OCI-LY7 (cell line): Measurements from ENCODE around the gene CUZD1. TPM values are rescaled to one million over a fixed set of nuclear protein-coding genes. Genes with fewer than 3 reads are reported as not detected.

Experiments used
- BruUV-seq: library from RNA; stranded (reverse); fragments of 400-500 nt; replicated peaks from 2 replicates; lab custom pipeline; 2021; lab: Mats Ljungman, UMichigan
- CTCF ChIA-PET: fragments of 300-600 bp; sonication (Branson Sonifier 250); formaldehyde crosslinking; loops from one replicate; lab custom pipeline; 2022; ENCODE audit warnings: antibody characterized with exemption; ENCODE audit not compliant: unreplicated experiment; lab: Charles Lee
- POLR2A ChIA-PET: fragments of 300-600 bp; sonication (Branson Sonifier 250); formaldehyde crosslinking; loops from one replicate; lab custom pipeline; 2022; ENCODE audit warnings: antibody characterized with exemption; lab: Charles Lee
- DNase-seq: peaks from one replicate; pipeline ENCODE4 v3.0.0-alpha.2; 2015; ENCODE audit warnings: low spot score
- H2AFZ ChIP-seq: fragments of 200-600 bp; sonication (generic), shearing (Covaris generic); 2 replicates; pipeline ENCODE4 v1.6.1; 2014; ENCODE audit warnings: mild to moderate bottlenecking, antibody characterized with exemption, low read length, moderate library complexity
- H3K27ac ChIP-seq: fragments of 200-600 bp; sonication (generic); 2 replicates; pipeline ENCODE4 v1.5.1; 2014; ENCODE audit warnings: mixed run types, low read depth, mild to moderate bottlenecking, moderate library complexity, low read length, inconsistent platforms; ENCODE audit not compliant: poor library complexity, severe bottlenecking
- H3K36me3 ChIP-seq: fragments of 200-600 bp; sonication (generic); 2 replicates; pipeline ENCODE4 v1.6.1; 2014; ENCODE audit warnings: mild to moderate bottlenecking, antibody characterized with exemption, low read length, moderate library complexity, mixed read lengths; ENCODE audit not compliant: insufficient read depth
- H3K4me1 ChIP-seq: fragments of 200-600 bp; sonication (generic); 2 replicates; pipeline ENCODE4 v1.5.1; 2014; ENCODE audit warnings: mild to moderate bottlenecking, low read length; ENCODE audit not compliant: insufficient read depth, poor library complexity, severe bottlenecking
- H3K4me2 ChIP-seq: fragments of 200-600 bp; sonication (generic); 2 replicates; pipeline ENCODE4 v1.6.1; 2014; ENCODE audit warnings: mild to moderate bottlenecking, low read length
- H3K4me3 ChIP-seq: fragments of 200-600 bp; sonication (generic); 2 replicates; pipeline ENCODE4 v1.5.1; 2014; ENCODE audit warnings: mild to moderate bottlenecking, low read depth, low read length; ENCODE audit not compliant: poor library complexity, severe bottlenecking
- H3K79me2 ChIP-seq: fragments of 200-600 bp; sonication (generic); 2 replicates; pipeline ENCODE4 v1.6.1; 2016; ENCODE audit warnings: low read depth, mild to moderate bottlenecking, low read length, moderate library complexity, mixed read lengths; ENCODE audit not compliant: insufficient read depth
- H3K9me2 ChIP-seq: fragments of 200-600 bp; sonication (generic); 2 replicates; pipeline ENCODE4 v1.6.1; 2016; ENCODE audit warnings: mild to moderate bottlenecking, low read length, mixed read lengths; ENCODE audit not compliant: insufficient read depth
- H3K9me3 ChIP-seq: fragments of 200-600 bp; sonication (generic); 2 replicates; pipeline ENCODE4 v1.6.1; 2014; ENCODE audit warnings: mild to moderate bottlenecking, mixed run types, low read length, mixed read lengths
- H4K20me1 ChIP-seq: fragments of 200-600 bp; sonication (generic); 2 replicates; pipeline ENCODE4 v1.6.1; 2014; ENCODE audit warnings: mild to moderate bottlenecking, antibody characterized with exemption, low read length, moderate library complexity, mixed read lengths; ENCODE audit not compliant: insufficient read depth
- CTCF ChIP-seq: fragments of 200-600 bp; sonication (generic); conservative IDR thresholded peaks from 2 replicates; pipeline ENCODE4 v1.5.1; 2014; ENCODE audit warnings: mild to moderate bottlenecking, antibody characterized with exemption, low read length, moderate library complexity, mixed read lengths
- EZH2phosphoT487 ChIP-seq: fragments of 200-600 bp; sonication (generic); IDR thresholded peaks from 2 replicates; pipeline ENCODE4 v1.6.1; 2018; ENCODE audit warnings: low read depth, borderline replicate concordance, mild to moderate bottlenecking, mixed run types, antibody characterized with exemption, low read length, moderate library complexity, mixed read lengths
- intact Hi-C: fragments of 100-400 bp; cut with micrococcal nuclease; formaldehyde crosslinking; loops from one replicate; pipeline ENCODE4 v1.10.0; 2022; ENCODE audit not compliant: unreplicated experiment
- total RNA-seq, 2 experiments: library from RNA; depleted of rRNA in 1 of 2; stranded (reverse); fragments of >200 nt in 1 of 2; shearing (Covaris generic) in 1 of 2; gene quantifications; 2 replicates each; pipeline ENCODE4 v1.2.3, GENCODE V29; 2014 to 2022

Gene CUZD1
- total RNA-seq, 2 experiments from 2014 or later, result 1.0 to 1.1 TPM

DNA sequence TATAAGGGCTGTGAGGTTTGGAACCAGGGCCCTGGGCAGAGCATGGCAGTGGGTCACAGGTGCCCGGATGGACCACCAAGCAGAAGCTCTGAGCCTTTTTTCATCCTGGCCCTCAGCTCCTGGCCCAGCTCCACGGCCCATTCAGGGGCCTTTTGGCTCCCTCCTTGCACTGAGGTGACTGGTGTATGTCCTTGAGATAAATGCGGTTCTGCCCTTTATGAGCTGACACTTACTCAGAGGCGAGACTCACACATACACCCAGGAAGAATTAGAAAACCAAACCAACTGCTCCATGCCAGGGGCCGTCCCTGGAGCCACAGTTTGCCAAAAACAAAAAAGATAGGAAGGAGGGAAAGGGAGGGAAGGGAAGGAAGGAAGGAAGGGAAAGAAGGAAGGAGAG, 49.7 kb downstream of the CUZD1 start:
- Histone ChIP-seq H3K36me3 (no peaks in the 10 kb centered on the region), H2AFZ (no peak overlapping the region), H3K9me3 (no peaks in the 10 kb centered on the region), H3K9me2 (no peaks in the 10 kb centered on the region), H3K4me2 (no peak overlapping the region), H3K4me3 (no peak overlapping the region), H4K20me1 (no peaks in the 10 kb centered on the region), H3K27ac (no peak overlapping the region), H3K79me2 (no peaks in the 10 kb centered on the region), H3K4me1 (no peaks in the 10 kb centered on the region)
- no peak for DNase-seq
- POLR2A ChIA-PET, result no interaction called here
- BruUV-seq, result no TSS peak
- intact Hi-C loops, result no loop called here
- no peak for TF ChIP-seq EZH2phosphoT487
- no peak for TF ChIP-seq CTCF
- CTCF ChIA-PET, result no interaction called here

DNA sequence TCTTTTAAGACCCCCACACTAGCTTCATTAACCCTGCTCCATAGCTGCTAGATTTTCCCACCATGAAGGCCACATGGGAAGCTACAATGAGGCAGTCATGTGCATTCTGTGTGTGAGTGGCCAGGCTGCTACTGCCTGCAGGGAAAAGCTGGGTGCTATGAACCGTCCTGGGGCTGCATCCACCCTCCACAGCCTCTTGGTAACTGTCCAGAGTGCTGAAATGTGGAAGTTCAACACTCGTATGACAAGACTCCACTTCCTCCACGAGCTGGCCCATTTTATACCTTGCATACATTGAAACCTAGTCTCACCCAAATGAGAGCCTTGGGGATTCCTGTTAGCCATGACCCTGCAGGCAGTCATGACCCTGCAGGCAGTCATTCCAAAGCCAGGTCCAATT, 59.4 kb downstream of the CUZD1 start:
- Histone ChIP-seq H3K36me3 (no peaks in the 10 kb centered on the region), H3K4me3 (no peak overlapping the region), H2AFZ (no peak overlapping the region), H3K79me2 (no peaks in the 10 kb centered on the region), H3K9me2 (no peaks in the 10 kb centered on the region), H3K4me2 (no peak overlapping the region), H4K20me1 (no peaks in the 10 kb centered on the region), H3K9me3 (no peaks in the 10 kb centered on the region), H3K4me1 (no peaks in the 10 kb centered on the region), H3K27ac (no peak overlapping the region)
- CTCF ChIA-PET, result no interaction called here
- POLR2A ChIA-PET, result no interaction called here
- peak; percentile 11 for DNase-seq
- intact Hi-C loops, result no loop called here
- no peak for TF ChIP-seq EZH2phosphoT487
- no peak for TF ChIP-seq CTCF
- BruUV-seq, result no TSS peak

- BruUV-seq, result no TSS peak
- CTCF ChIA-PET, result no interaction called here
- H3K4me1 ChIP-seq, result no peaks in the 10 kb centered on the region
- H3K9me2 ChIP-seq, result no peaks in the 10 kb centered on the region
- H3K27ac ChIP-seq, result no peak overlapping the region
- H3K9me3 ChIP-seq, result no peaks in the 10 kb centered on the region
- no peak overlapping the region for H3K4me2 ChIP-seq
- POLR2A ChIA-PET, result no interaction called here
- intact Hi-C loops, result no loop called here
- TF ChIP-seq EZH2phosphoT487 (no peak), CTCF (no peak)
- H2AFZ ChIP-seq, result no peak overlapping the region
- no peaks in the 10 kb centered on the region for H3K36me3 ChIP-seq
- no peaks in the 10 kb centered on the region for H4K20me1 ChIP-seq
- H3K79me2 ChIP-seq, result no peaks in the 10 kb centered on the region
- H3K4me3 ChIP-seq, result no peak overlapping the region
- DNase-seq, result no peak
These were observed 62.7 kb downstream of the CUZD1 start for GRCh38 chr10:122782911-122783310.

Other genes starting within 250 kb of the CUZD1 start
- not detected in 2 replicates for gene C10orf120, start 146.0 kb downstream of the CUZD1 start, total RNA-seq (2014; rRNA removed; shearing (Covaris generic))
- not detected in 2 replicates for gene C10orf120, start 146.0 kb downstream of the CUZD1 start, total RNA-seq (2022)
- 8.4 and 11.1 TPM in 2 replicates for gene FAM24B, start 33.7 kb upstream of the CUZD1 start, total RNA-seq (2014; rRNA removed; shearing (Covaris generic))
- gene FAM24B, start 33.7 kb upstream of the CUZD1 start, total RNA-seq (2022), result 7.9 and 10.1 TPM in 2 replicates
- not detected in 2 replicates for gene FAM24A, start 64.8 kb upstream of the CUZD1 start, total RNA-seq (2014; rRNA removed; shearing (Covaris generic))
- gene FAM24A, start 64.8 kb upstream of the CUZD1 start, total RNA-seq (2022), result not detected in 2 replicates
- gene C10orf88, start 108.4 kb upstream of the CUZD1 start, total RNA-seq (2014; rRNA removed; shearing (Covaris generic)), result 5.5 and 8.0 TPM in 2 replicates
- gene C10orf88, start 108.4 kb upstream of the CUZD1 start, total RNA-seq (2022), result 9.4 and 11.9 TPM in 2 replicates
- gene PSTK, start 134.5 kb upstream of the CUZD1 start, total RNA-seq (2014; rRNA removed; shearing (Covaris generic)), result 4.9 and 7.4 TPM in 2 replicates
- gene PSTK, start 134.5 kb upstream of the CUZD1 start, total RNA-seq (2022), result 8.0 and 8.9 TPM in 2 replicates
- 3.7 and 5.1 TPM in 2 replicates for gene IKZF5, start 162.9 kb upstream of the CUZD1 start, total RNA-seq (2014; rRNA removed; shearing (Covaris generic))
- gene IKZF5, start 162.9 kb upstream of the CUZD1 start, total RNA-seq (2022), result 15.2 and 15.8 TPM in 2 replicates
- 3.7 and 3.8 TPM in 2 replicates for gene ACADSB, start 163.1 kb upstream of the CUZD1 start, total RNA-seq (2014; rRNA removed; shearing (Covaris generic))
- 13.4 and 14.7 TPM in 2 replicates for gene ACADSB, start 163.1 kb upstream of the CUZD1 start, total RNA-seq (2022)